NCI-H146 treated with DMSO at 0.1 percent for 48 hours (cell line): ENCODE data around the gene SNRPA1.
"Not testable (repeated sequence)": the region's sequence is repeated elsewhere in the genome, so short reads cannot be mapped to it uniquely, and the experiment has no call there.

ENCODE experiments used
- DNase-seq: peaks from one replicate; lab custom pipeline; 2025; ENCODE audit not compliant: unreplicated experiment; lab: John Stamatoyannopoulos, UW

SNRPA1 gene

GRCh38 chr15:101294731-101295606, at the start of gene SNRPA1:
SNRPA1 (minus strand) TSS chr15:101295248; CDS start chr15:101295178, 70 bp downstream.
- peak; percentile 86 for DNase-seq

GRCh38 chr15:101342056-101342455, 47.0 kb upstream of the SNRPA1 start:
- DNase-seq = no peak

GRCh38 chr15:101338502-101339057, 43.5 kb upstream of the SNRPA1 start:
- no peak for DNase-seq

GRCh38 chr15:101337976-101338375, 42.9 kb upstream of the SNRPA1 start:
- DNase-seq = no peak

- DNase-seq = not testable (repeated sequence)
These were observed 39.1 kb upstream of the SNRPA1 start for GRCh38 chr15:101333907-101334789.

- no peak for DNase-seq
These were observed 37.0 kb upstream of the SNRPA1 start for GRCh38 chr15:101332061-101332467.

GRCh38 chr15:101329867-101330380, 34.9 kb upstream of the SNRPA1 start:
- DNase-seq = no peak

GRCh38 chr15:101329309-101329863, 34.3 kb upstream of the SNRPA1 start:
- no peak for DNase-seq

- DNase-seq = no peak
These were observed 33.0 kb upstream of the SNRPA1 start for GRCh38 chr15:101328001-101328400.

- no peak for DNase-seq
These were observed 32.2 kb upstream of the SNRPA1 start for GRCh38 chr15:101327147-101327740.

GRCh38 chr15:101326462-101327146, 31.6 kb upstream of the SNRPA1 start:
- no peak for DNase-seq

GRCh38 chr15:101326026-101326315, 30.9 kb upstream of the SNRPA1 start:
- DNase-seq = no peak

GRCh38 chr15:101325263-101326025, 30.4 kb upstream of the SNRPA1 start:
- no peak for DNase-seq

GRCh38 chr15:101324524-101325177, 29.6 kb upstream of the SNRPA1 start:
- no peak for DNase-seq

GRCh38 chr15:101323793-101324523, 28.9 kb upstream of the SNRPA1 start:
- DNase-seq = no peak

- no peak for DNase-seq
These were observed 27.9 kb upstream of the SNRPA1 start for GRCh38 chr15:101322854-101323477.

- no peak for DNase-seq
These were observed 27.1 kb upstream of the SNRPA1 start for GRCh38 chr15:101322016-101322695.
